ENCODE data around the gene SOX6.

GRCh38 chr11:16382186-16382585 lies 25.8 kb upstream of the SOX6 start:
- TF ChIP-seq POLR2A (IDR thresholded peaks at IDR 0.05), result no peak
- no peak for TF ChIP-seq CTCF (IDR thresholded peaks at IDR 0.05)
